HepG2 (cell line): ENCODE results near the gene ZMYM3. TPM values are rescaled to one million over a fixed set of nuclear protein-coding genes. Genes with fewer than 3 reads are reported as not detected.

ENCODE experiments used
- ISX ChIP-seq: sonication (generic); formaldehyde crosslinking; conservative IDR thresholded peaks from 2 replicates; pipeline ENCODE4 v1.5.0; 2020; ENCODE audit warnings: missing genetic modification reagents
- KDM2A ChIP-seq: sonication (generic); formaldehyde crosslinking; IDR thresholded peaks from 2 replicates; pipeline ENCODE4 v1.4.0; 2020; ENCODE audit warnings: low read depth, missing genetic modification reagents, borderline replicate concordance
- KDM5B ChIP-seq: sonication (generic); formaldehyde crosslinking; IDR thresholded peaks from 2 replicates; pipeline ENCODE4 v1.4.0; 2020; ENCODE audit warnings: missing genetic modification reagents, mild to moderate bottlenecking, borderline replicate concordance
- RBFOX2 ChIP-seq: fragments of 200-400 bp; formaldehyde crosslinking; IDR thresholded peaks from 2 replicates; pipeline ENCODE4 v1.6.1; 2017; ENCODE audit warnings: low read depth, mild to moderate bottlenecking, low read length
- YY1 ChIP-seq: IDR thresholded peaks from 2 replicates; pipeline ENCODE4 v1.6.1; 2011; ENCODE audit warnings: low read length, low read depth, moderate library complexity, mild to moderate bottlenecking; ENCODE audit not compliant: insufficient read depth, insufficient replicate concordance
- ZFX ChIP-seq: sonication (generic); formaldehyde crosslinking; IDR thresholded peaks from 2 replicates; pipeline ENCODE4 v1.4.0; 2020; ENCODE audit warnings: mild to moderate bottlenecking, low read depth, missing genetic modification reagents, moderate library complexity
- ZNF460 ChIP-seq: sonication (generic); formaldehyde crosslinking; IDR thresholded peaks from 2 replicates; pipeline ENCODE4 v1.5.1; 2020; ENCODE audit warnings: missing genetic modification reagents, mild to moderate bottlenecking, borderline replicate concordance
- ZNF670 ChIP-seq: sonication (generic); formaldehyde crosslinking; IDR thresholded peaks from 2 replicates; pipeline ENCODE4 v1.8.0; 2022; ENCODE audit warnings: mild to moderate bottlenecking, missing genetic modification reagents, borderline replicate concordance
- polyA plus RNA-seq, 8 experiments: library from polyadenylated mRNA; depleted of rRNA in 3 of 8; stranded (reverse) in 7 of 8; unstranded in 1 of 8; fragments of >200 nt; fragmentation: Illumina TruSeq in 4 of 8; extraction: Trizol in 4 of 8; gene quantifications; 2 replicates each; pipeline versions ENCODE4 v1.2.1 to v1.2.3, GENCODE V29; 2011 to 2016; ENCODE audit warnings: low read depth in 4 of 8, missing spikeins in 1 of 8, mixed read lengths in 1 of 8; ENCODE audit not compliant: insufficient read depth in 1 of 8
- total RNA-seq, 5 experiments: library from RNA; depleted of rRNA; stranded (reverse); fragments of >200 nt; fragmentation: Illumina TruSeq; extraction: Trizol; gene quantifications; 2 replicates each; pipeline ENCODE4 v1.2.3, GENCODE V29; 2016; ENCODE audit warnings: low read depth in 1 of 5
- TF ChIP-seq, protein P1 (sequence below): IDR thresholded peaks from 2 replicates; pipeline ENCODE4 v1.6.1; 2016; ENCODE audit warnings: control low read depth
- TF ChIP-seq, protein P2 (sequence below), 2 experiments: sonication (generic) in 1 of 2; formaldehyde crosslinking in 1 of 2; IDR thresholded peaks; 2 replicates each; pipeline versions ENCODE4 v1.6.1 to v1.9.0; 2014 to 2022; ENCODE audit warnings: antibody characterized with exemption in 1 of 2, borderline replicate concordance in 1 of 2, inconsistent platforms in 1 of 2, low read depth in 1 of 2, missing genetic modification reagents in 1 of 2
- TF ChIP-seq, protein P3 (sequence below): sonication (generic); formaldehyde crosslinking; IDR thresholded peaks from 2 replicates; pipeline ENCODE4 v1.5.0; 2020; ENCODE audit warnings: missing genetic modification reagents
- TF ChIP-seq, protein P4 (sequence below): sonication (generic); formaldehyde crosslinking; IDR thresholded peaks from 2 replicates; pipeline ENCODE4 v1.5.1; 2020; ENCODE audit warnings: missing genetic modification reagents, mild to moderate bottlenecking, borderline replicate concordance
- TF ChIP-seq, protein P5 (sequence below): sonication (generic); formaldehyde crosslinking; IDR thresholded peaks from 2 replicates; pipeline ENCODE4 v1.4.0; 2020; ENCODE audit warnings: mild to moderate bottlenecking, missing genetic modification reagents, borderline replicate concordance

ZMYM3 gene
- total and polyA plus RNA-seq, 2 of the 13 experiments (the other 11 are each of a cell fraction or from before 2014, with no cell fraction given): 26.4 to 35.4 TPM

DNA sequence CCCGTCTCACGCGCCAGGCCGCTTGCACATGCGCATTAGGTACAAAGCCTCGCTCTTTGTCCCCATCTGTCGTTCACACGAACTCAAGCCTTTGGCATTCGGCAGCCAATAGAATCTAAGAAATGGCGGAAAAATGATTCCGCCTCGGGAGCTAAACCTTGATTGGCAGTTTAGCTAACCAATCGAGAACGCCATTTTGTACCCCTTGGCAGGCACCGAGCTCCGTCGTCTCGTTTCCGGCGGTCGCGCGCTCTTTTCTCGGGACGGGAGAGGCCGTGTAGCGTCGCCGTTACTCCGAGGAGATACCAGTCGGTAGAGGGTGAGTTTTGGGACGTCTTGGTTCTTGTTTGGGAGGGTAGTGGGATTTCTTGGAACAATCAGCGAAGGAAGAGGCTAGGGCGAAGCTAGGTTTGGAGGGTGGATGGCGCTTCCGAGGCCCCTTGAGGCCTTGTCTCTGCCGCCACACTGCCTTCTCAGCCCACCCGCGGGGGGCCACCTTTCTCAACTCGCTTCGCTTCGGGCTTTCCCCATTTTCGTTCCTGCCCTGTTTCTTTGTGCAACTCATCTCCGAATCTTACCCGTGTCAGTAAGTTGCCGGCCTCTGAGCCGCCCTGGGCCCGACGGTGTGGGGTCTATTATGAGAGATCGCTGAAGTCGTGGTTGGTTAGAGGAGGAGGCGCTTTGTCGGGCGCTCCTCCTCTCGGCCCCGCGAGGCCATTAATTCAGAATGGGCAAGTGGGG, 29.6 kb upstream of the ZMYM3 start, which contains the start of gene NONO (continued):
- peak; percentile 83 for TF ChIP-seq ZFX
- peak; percentile 38; the same call in 1 of the 2 replicates for TF ChIP-seq KDM2A (CRISPR knock-in tag)
- no peak for TF ChIP-seq ZNF460 (CRISPR knock-in tag)
- TF ChIP-seq, protein P1, sequence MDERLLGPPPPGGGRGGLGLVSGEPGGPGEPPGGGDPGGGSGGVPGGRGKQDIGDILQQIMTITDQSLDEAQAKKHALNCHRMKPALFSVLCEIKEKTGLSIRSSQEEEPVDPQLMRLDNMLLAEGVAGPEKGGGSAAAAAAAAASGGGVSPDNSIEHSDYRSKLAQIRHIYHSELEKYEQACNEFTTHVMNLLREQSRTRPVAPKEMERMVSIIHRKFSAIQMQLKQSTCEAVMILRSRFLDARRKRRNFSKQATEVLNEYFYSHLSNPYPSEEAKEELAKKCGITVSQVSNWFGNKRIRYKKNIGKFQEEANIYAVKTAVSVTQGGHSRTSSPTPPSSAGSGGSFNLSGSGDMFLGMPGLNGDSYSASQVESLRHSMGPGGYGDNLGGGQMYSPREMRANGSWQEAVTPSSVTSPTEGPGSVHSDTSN (CRISPR knock-in tag): peak; percentile 88
- TF ChIP-seq, protein P2, sequence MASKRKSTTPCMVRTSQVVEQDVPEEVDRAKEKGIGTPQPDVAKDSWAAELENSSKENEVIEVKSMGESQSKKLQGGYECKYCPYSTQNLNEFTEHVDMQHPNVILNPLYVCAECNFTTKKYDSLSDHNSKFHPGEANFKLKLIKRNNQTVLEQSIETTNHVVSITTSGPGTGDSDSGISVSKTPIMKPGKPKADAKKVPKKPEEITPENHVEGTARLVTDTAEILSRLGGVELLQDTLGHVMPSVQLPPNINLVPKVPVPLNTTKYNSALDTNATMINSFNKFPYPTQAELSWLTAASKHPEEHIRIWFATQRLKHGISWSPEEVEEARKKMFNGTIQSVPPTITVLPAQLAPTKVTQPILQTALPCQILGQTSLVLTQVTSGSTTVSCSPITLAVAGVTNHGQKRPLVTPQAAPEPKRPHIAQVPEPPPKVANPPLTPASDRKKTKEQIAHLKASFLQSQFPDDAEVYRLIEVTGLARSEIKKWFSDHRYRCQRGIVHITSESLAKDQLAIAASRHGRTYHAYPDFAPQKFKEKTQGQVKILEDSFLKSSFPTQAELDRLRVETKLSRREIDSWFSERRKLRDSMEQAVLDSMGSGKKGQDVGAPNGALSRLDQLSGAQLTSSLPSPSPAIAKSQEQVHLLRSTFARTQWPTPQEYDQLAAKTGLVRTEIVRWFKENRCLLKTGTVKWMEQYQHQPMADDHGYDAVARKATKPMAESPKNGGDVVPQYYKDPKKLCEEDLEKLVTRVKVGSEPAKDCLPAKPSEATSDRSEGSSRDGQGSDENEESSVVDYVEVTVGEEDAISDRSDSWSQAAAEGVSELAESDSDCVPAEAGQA (IDR thresholded peaks at IDR 0.05; ENCODE audit: low read depth): no peak; the same call in 1 of the 2 replicates
- TF ChIP-seq, protein P2 (CRISPR knock-in tag; IDR thresholded peaks at IDR 0.05; ENCODE audit: borderline replicate concordance): peak; percentile 39; the same call in 1 of the 2 replicates
- 0 out of 2 replicates have a peak, but pooled peaks have one; percentile 41 for TF ChIP-seq KDM5B (CRISPR knock-in tag)
- peak; percentile 62 for TF ChIP-seq YY1
- TF ChIP-seq, protein P3, sequence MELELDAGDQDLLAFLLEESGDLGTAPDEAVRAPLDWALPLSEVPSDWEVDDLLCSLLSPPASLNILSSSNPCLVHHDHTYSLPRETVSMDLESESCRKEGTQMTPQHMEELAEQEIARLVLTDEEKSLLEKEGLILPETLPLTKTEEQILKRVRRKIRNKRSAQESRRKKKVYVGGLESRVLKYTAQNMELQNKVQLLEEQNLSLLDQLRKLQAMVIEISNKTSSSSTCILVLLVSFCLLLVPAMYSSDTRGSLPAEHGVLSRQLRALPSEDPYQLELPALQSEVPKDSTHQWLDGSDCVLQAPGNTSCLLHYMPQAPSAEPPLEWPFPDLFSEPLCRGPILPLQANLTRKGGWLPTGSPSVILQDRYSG (CRISPR knock-in tag): peak; percentile 31; the same call in 1 of the 2 replicates
- peak; percentile 80; the same call in 1 of the 2 replicates for TF ChIP-seq ISX
- peak; percentile 78 for TF ChIP-seq RBFOX2
- TF ChIP-seq, protein P4, sequence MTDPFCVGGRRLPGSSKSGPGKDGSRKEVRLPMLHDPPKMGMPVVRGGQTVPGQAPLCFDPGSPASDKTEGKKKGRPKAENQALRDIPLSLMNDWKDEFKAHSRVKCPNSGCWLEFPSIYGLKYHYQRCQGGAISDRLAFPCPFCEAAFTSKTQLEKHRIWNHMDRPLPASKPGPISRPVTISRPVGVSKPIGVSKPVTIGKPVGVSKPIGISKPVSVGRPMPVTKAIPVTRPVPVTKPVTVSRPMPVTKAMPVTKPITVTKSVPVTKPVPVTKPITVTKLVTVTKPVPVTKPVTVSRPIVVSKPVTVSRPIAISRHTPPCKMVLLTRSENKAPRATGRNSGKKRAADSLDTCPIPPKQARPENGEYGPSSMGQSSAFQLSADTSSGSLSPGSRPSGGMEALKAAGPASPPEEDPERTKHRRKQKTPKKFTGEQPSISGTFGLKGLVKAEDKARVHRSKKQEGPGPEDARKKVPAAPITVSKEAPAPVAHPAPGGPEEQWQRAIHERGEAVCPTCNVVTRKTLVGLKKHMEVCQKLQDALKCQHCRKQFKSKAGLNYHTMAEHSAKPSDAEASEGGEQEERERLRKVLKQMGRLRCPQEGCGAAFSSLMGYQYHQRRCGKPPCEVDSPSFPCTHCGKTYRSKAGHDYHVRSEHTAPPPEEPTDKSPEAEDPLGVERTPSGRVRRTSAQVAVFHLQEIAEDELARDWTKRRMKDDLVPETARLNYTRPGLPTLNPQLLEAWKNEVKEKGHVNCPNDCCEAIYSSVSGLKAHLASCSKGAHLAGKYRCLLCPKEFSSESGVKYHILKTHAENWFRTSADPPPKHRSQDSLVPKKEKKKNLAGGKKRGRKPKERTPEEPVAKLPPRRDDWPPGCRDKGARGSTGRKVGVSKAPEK (CRISPR knock-in tag): no peak
- TF ChIP-seq, protein P5, sequence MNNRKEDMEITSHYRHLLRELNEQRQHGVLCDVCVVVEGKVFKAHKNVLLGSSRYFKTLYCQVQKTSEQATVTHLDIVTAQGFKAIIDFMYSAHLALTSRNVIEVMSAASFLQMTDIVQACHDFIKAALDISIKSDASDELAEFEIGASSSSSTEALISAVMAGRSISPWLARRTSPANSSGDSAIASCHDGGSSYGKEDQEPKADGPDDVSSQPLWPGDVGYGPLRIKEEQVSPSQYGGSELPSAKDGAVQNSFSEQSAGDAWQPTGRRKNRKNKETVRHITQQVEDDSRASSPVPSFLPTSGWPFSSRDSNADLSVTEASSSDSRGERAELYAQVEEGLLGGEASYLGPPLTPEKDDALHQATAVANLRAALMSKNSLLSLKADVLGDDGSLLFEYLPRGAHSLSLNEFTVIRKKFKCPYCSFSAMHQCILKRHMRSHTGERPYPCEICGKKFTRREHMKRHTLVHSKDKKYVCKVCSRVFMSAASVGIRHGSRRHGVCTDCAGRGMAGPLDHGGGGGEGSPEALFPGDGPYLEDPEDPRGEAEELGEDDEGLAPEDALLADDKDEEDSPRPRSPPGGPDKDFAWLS (CRISPR knock-in tag): no peak
- 0 out of 2 replicates have a peak, but pooled peaks have one; percentile 54 for TF ChIP-seq ZNF670 (CRISPR knock-in tag)
